ENCODE data around the gene RANBP3L.
"Not testable (repeated sequence)": the region's sequence is repeated elsewhere in the genome, so short reads cannot be mapped to it uniquely, and the experiment has no call there.

Gene RANBP3L

DNA sequence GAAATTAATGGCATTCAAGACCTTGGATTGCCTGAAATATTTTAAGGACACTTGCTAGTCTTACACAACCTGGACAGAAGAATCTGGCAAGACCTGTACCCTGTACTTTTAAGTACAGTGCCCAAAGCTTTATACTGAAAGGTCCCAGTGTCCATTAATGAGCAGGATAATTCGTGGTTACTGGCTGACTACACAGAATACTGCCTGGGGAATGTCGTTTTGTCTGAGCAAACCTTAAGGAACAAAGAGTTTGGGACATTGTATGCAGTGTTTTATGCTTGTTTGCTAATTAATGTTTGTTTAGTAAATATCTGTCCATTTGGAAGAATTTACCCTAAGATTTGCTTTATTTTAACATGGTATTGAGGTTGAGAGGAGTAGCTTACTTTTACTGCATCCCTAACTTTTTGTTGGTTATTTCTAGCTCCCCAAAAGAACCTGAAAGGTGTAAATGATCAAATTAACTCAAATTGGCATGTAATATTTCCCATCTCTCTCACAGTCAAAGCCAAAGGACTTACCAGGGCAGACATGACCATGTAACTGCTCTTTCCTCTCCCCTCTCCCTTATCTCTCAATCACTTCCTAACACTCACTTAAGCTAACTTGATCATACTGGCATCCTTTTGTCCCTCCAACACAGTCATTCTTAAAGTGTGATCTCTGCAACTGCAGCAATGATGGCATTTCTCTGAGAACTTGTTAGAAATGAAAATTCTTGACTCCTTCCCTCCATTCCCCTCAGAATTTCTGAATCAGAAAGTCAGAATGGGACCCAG lies 15.7 kb downstream of the RANBP3L start:
- DNase-seq: no peak

DNA sequence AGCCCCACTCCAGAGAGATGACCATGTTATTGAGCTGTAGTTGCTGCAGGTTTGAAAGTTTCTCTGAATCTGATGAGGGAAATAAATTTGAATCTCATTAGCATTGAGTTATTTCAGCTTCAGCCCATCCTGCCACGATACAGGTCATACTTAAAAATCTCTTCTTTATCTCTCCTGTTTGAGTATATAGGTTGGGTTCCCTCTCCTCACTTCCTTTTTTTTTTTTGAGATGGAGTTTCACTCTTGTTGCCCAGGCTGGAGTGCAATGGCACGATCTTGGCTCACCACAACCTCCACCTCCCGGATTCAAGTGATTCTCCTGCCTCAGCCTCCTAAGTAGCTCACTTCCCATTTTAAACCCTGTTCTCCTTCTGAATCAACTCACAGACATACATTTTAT lies 17.9 kb downstream of the RANBP3L start:
- DNase-seq: not testable (repeated sequence)

DNA sequence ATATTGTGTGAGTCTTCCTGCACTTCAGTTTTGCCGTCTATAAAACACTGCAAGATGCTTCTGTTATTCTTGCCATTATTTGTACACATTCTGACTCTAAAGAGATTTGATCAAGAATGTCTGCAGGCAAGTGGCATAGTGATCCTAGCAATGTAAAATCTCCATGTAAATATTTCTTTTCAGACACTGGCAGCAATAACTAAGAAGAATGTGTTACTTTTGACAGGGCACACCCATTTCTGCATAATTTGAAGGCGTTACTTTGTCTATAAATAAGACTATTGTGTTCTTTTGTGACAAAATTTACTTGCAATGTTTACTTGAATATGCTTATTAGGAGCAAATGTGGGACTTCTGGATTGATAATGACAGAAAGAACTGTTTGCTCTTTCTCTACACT lies 20.1 kb downstream of the RANBP3L start:
- DNase-seq: no peak

DNA sequence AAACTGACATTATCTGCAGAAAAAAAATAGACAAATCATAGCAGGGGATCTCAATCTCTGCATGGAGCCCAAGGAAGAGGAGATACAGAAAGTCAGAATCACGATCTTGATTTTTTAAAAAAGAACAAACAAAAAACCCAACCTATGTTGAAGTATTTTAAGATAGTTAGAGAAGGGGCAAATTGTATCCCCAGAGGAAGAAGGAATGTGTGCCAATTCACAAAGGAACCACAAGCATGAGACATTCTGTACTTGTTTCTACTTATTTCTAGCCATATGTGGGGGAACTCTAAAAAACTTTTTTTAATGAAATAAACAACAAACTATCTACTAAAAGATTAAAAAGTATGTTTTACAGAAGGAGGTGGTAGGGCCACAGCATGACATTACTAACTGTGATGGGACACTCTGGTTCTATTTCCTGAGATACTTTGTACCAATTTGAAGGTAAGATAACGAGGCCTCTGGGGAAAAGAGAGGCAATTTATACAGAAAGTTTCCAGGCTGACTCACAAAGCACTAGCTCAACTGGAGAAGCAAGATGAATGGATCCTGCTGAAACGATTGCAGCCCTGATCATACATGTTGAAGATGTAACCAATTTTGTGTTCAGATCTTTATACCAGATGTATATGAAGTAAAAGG lies 22.5 kb downstream of the RANBP3L start:
- no peak for DNase-seq

DNA sequence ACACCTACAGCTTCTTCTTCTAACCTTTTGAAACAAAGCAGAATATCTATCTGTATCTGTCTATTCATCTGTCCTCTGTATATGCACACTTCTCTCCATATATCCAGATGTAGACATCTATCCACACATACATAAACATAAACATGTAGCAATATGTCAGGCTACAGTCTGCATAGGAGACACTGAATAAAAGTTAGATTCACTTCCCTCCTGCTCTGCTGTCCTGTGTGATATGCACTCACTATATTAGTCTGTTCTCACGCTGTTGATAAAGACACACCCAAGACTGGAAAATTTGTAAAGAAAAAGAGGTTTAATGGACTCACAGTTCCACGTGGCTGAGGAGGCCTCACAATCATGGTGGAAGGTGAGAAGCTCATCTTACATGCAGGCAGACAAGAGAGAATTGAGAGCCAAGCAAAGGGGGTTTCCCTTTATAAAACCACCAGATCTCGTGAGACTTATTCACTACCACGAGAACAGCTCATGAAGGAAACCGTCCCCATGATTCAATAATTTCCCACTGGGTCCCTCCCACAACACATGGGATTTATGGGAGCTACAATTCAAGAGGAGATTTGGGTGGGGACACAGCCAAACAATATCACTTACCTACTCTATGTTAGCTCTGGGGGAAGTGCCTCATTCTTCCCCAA lies 24.1 kb downstream of the RANBP3L start:
- DNase-seq: no peak

DNA sequence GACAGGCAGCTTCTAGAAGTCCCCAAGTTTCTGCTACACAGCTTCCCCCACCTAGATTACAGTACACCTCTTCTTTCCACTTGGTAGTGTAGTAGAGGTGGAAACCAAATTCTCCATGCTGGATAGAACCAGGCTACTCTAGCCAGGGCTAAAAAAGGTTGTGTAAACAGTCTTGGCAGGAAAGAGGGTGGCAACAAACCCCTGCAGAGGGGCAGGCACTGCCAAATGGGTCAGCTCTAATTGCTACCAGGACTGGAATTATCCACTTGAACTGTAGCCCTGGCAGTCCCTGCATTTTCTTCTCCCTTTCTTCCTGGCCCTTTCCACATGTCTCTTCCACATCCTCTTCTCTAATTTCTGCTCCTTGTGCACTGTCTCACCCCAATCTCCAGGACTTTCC lies 24.8 kb downstream of the RANBP3L start:
- DNase-seq: no peak

DNA sequence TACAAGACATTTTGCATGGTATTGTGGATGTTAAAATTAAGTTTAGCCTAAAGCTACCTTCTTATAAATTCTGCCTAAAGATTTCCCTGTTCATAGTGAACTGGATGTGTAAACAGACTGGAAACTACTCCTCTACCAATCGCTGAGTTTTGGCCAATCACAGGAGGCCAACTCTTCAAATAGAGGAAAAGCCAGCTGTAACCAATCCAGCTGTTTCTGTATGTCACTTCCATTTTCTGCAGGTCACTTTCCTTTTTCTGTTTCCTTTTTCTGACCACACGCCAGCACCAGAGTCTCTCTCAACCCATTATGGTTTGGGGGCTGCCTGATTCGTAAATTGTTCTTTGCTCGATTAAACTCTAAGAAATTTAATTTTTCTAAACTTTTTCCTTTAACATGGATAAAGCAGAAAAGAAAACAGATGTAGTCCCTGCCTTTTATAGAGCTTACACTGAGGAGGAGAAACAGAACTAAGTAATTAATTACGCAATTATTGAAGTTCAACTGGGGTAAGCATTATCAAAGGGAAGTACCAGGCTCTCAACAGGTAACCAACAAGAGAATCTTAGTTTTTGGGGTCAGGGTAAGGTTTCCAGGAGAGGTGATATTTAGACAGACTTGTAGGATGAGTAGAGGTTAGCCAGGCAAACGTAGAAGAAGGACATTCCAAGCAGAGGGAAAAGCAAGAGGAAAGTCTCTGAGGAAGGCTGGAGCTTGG lies 27.7 kb downstream of the RANBP3L start:
- no peak for DNase-seq

DNA sequence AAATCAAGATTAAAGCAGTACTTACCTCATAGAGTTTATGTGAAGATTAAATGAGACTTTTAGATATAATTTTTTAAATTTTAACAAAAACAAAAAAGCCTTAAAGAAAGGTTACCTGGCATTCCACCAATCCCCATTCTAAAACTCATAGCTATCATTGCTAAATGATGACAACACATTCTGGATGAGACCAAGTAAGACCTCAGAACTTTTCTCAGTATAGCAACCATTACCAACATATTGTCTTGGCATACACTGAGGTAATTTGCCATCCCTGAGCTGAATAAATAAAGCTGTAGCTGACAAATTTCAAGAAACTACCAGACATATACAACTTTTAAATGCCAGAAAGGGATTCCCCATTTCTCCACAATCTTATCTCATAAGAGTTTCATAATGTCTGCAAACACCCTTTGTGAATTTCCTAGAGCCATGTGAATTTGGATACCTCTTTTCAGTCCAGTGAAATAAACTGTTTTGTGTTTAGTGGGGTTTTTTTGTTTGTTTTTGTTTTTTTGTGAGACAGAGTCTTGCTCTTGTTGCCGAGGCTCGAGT lies 29.5 kb downstream of the RANBP3L start:
- DNase-seq: no peak

DNA sequence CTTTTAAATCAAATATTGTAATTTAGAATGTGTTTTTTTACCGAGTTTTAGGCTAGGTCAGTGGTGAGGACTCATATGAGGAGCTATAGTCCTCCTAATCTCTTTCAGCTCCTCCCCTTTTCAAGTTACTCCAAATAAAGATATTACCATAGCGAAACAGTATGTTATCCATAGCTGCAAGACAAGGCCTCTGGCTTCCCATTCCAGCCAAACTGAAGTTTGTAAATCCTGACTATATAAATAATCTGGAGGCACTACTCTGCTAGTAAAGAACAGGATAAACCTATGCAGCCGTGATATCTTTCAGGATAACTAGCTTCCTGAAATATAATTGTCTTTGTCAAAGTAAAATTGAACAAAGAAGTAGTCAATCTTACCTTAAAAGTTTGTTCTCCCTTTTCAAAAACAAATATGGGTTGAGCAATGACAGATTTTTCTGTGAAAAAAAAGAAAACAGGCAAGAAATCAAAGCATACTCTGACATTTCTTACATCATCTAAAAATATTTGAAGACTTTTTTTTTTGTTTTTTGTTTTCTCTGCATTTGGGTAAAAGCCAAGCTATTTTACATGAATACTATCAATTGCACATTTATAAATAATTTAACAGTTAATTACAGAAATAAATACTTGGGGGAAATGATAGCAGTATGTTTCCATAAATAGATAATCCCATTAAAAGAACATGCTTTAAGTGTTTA lies 30.7 kb downstream of the RANBP3L start:
- DNase-seq: no peak

DNA sequence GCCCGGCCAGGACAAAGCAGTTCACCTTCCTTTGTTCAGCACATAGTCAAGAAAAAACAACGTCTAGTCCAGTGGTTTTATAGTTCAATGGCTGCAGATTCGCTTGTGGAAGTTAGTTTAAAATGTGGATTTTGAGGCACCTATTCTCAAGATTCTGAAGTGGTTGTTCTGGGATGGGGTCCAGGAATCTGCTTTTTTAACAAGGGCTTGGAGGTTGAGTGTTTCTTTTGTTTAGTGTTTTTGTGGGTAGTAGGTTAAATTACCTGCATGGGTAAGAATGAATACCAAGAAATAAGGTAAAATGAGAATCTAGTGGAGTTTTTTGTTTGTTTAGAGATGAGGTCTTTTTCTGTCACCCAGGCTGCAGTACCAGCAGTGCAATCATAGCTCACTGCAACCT lies 31.5 kb downstream of the RANBP3L start:
- no peak for DNase-seq

DNA sequence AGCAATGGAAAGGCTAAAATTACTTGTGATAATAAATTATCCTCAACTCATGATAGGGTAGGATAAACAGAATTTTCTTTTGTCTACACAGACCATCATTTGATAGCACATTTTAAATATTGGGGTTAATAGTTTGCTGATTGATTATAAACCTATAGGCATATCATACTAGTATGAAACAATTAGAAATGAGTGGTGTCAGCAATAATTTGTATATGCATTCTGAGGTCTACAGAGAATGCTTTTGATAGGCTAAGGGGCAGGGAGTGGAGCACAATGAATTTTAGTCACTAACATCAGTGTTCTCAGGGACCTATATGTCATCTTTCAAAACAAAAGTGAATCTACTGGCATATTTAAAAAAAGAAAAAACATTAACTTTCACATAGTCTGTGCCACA lies 32.2 kb downstream of the RANBP3L start:
- DNase-seq: no peak

DNA sequence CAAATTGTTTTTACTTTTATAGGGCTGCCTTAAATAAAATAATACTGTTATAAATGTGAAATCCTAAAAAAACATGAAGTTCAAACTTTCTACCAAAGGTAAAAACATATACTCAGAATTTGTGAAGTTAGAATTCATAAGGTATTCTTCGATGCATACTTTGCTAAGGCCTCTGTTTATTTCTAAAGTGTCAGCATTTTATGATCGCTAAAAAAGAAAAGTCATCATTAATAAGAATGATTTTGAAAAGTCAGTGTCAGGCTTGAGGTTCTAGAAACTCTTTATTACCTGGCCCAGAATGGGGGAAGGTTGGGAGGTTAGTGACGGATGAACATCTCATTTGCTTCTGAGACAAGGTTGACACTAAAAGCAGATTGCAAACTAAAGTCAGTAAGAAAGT lies 33.8 kb downstream of the RANBP3L start:
- no peak for DNase-seq

DNA sequence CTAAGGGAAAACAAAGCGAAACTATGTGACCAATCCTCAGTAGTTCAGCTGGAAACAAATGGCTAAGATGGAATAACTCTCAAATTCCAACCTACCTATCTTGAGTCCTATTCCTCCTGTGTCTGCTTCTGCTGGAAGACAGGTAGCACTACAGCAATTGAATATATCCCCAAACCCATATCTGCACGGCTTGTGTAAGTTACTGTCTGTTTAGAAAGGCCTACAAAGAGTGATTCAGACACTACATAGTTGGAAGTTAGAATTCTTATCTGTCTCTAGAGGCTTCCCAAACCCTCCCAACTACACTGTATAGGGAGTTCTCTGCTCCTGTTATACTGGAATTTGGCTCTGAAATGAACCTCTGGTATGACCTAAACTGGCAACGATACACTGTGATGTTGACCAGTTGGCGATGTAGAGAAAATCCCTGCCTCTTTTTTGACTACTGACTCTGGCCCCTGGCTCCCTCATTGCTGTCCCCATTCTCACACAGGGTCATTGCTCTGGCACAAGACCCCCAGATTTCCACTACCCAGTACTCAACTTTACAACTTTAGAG lies 37.4 kb downstream of the RANBP3L start:
- no peak for DNase-seq

DNA sequence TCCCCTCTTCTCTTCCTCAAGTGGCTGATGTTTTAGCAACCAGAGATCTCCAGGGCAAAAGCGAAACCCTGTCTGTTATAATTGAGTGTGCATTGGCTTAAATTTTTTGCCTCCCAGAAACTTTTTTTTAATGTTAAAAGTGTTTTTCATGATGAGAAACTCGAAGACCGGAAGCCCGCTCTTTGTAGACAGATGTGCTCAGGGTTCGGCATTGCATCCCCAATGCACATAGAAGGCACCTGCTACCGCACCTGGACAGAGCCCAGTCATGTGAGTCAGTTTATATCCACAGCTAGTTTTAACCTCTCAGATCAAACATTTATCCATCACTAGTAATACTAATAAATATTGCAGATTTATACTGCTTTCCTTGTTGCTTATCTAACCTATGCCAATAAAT lies 40.5 kb downstream of the RANBP3L start:
- DNase-seq: no peak

DNA sequence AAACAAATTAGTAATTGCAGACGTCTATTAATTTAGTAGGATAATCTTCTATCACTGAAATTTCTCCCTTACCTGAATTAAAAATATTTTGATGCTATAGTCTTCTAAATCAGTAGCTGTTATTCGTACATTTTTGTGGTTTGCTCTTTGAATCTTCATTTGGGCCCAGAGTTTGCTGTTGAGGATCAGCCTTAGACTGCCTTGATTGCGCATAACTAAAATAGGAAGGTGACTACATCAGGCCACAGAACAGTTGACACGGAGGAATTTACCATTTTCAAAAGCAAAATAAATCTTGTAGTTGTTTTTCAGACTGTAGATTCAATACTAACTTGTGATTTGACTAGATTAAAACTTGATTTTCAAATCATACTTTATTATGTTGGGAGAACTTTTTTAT lies 48.1 kb downstream of the RANBP3L start:
- no peak for DNase-seq

DNA sequence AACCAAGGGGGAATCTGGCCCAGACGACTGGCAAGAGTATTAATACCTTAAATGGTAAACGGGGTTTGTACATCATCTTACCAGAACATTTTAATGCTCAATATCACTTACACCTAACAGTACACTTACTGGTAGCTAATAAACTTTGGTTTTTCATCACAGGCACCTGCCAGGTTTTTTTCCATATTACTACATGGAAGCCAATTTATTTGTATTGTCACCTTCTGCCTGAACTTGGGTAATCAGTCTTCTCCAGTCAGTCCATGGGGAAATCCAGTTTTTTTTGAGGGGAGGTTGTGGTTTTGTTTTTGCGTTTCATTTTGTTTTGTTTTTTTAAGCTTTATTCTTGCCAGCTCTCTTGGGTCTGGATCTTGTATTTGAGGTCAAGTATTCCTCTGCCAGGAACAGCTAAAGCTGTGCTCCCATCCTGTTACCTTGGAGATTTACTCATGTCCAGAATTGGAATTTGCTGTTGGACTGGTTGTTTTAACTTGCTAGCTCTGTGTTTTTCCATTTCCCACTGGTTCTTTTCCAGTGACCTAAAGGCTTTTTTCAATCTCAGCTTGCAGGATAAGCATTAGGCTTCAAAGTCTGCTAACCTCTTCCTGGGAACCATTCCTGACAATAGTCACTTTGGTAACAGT lies 48.9 kb downstream of the RANBP3L start:
- DNase-seq: no peak

DNA sequence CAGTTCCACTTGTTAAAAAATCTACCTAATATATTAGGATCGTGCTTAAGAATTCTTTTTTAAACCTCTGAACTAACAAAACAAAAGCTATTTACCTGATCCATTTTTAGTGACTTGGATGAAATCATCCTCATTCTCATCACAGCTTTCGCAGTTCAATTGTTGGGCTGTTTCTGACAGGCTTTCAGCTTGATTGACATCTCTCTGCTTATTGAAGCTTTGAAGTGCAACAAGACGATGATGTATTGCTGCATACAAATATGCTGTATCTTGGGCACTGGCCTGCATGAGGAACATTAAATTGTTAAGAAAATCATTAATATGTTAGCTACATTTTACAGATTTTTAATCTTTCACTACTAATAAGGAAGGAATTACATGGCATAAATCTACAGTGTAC lies 50.5 kb downstream of the RANBP3L start:
- no peak for DNase-seq

DNA sequence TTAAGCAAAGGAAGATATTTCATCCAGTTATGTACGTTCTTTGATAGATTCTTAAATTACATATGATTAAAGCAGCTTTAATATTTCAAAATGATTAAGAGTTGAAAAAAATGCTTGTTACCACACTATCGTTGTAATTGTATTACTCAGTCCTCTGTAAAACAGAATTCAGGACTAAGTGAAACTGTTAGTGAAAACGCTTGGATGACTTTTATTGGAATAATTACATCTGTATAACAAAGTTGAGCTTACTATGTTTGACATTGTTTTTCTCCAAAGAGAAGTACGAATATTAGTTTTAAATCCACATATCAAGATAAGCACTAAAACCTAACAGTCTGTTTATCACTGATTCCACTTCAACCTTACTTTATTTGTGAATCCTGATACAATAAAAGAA lies 51.3 kb downstream of the RANBP3L start:
- DNase-seq: no peak

DNA sequence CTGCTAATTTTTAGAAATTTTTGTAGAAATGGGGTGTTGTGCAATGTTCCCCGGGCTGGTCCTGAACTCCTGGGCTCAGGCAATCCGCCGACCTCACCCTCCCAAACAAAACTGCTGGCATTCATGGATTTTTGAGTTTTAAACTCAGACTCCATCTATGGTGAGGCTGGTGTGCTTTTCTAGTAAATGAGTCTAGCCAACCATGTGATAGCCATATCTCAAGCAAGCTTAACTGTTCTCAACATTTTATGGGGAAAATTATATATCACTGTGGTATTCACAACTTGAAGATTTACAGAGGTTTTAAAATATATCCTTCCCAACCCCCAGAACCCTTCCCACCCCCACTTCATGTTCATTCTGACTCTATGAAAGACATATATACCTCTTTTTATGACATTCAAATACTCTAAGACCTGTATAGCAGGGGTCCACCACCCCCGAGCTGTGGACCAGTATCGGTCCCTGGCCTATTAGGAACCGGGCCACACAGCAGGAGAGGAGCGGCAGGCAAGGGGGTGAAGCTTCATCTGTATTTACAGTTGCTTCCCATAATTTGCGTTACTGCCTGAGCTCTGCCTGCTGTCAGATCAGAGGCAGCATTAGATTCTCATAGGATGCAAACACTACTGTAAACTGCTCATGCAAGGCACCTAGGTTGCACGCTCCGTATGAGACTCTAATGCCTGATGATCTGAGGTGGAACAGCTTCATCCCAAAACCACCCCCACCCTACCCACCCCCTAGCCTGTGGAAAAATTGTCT lies 55.5 kb downstream of the RANBP3L start:
- DNase-seq: no peak

DNA sequence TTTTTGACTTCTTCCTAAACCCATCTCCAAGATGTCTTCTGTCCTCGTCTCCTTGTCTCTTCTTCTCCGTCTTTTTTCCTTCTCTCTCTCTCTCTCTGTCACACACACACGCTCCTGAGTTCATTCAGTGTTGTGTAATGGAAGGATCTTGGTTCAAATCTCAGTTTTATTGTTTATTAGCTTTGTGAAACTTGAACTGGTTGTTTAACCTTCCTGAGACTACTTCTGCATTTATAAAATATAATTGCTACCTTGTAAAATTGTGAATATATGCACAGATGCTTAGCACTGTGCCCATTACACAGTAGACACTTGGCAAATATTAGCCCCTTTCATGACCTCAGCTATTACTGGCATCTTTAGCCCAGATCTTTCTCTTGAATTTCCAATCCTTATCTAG lies 57.6 kb downstream of the RANBP3L start:
- DNase-seq: no peak

DNA sequence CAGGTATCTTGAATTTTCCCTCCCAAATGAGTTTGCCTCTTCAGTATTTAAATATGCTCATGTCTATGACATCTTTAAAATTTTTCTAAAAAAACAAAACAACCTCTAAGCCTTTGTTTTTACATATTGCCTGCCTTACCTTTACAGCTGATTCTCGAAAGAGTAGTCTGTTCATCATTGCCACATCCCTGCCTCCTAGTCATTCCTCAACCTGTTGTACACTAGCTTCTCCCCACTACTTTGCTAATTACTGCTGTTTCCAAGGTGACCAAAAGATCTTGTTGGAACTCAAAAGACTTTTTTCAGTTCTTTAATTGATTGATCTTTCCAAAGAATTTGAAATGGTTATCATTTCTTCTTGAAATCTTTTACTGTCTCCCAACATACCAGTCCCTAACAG lies 58.0 kb downstream of the RANBP3L start:
- DNase-seq: no peak
